Vagina (tissue), 2 donors: ENCODE results near the gene PTPN6.

ENCODE experiments used
- CTCF ChIP-seq, 3 experiments: fragments of 450-650 bp in 2 of 3; fragments of 200-600 bp in 1 of 3; sonication (generic) in 1 of 3; IDR thresholded peaks; one replicate each; pipeline ENCODE4 v1.5.1; 2017 to 2019; ENCODE audit warnings: antibody characterized with exemption in 3 of 3, mild to moderate bottlenecking in 2 of 3, moderate library complexity in 2 of 3
- POLR2A ChIP-seq, 2 donors: fragments of 450-650 bp; IDR thresholded peaks; one replicate each; pipeline ENCODE4 v1.6.1; 2017; ENCODE audit warnings: antibody characterized with exemption in 2 of 2, mild to moderate bottlenecking in 2 of 2, moderate library complexity in 2 of 2
- POLR2AphosphoS5 ChIP-seq, 2 donors: sonication (generic); formaldehyde crosslinking; IDR thresholded peaks; one replicate each; pipeline ENCODE4 v1.9.0; 2017; ENCODE audit warnings: antibody characterized with exemption in 2 of 2, mild to moderate bottlenecking in 2 of 2, low read depth in 1 of 2; ENCODE audit not compliant: insufficient read depth in 1 of 2

- TF ChIP-seq CTCF (IDR thresholded peaks at IDR 0.05), result no peak
- no peak for TF ChIP-seq POLR2A (IDR thresholded peaks at IDR 0.05)
- TF ChIP-seq POLR2AphosphoS5 (IDR thresholded peaks at IDR 0.05; ENCODE audit: insufficient read depth in 1 of 2, low read depth in 1 of 2), result no peak
These were observed 53.2 kb downstream of the PTPN6 start for GRCh38 chr12:7004287-7004803.
